ENCODE measurements around the gene TUBGCP6.

TUBGCP6 gene

DNA sequence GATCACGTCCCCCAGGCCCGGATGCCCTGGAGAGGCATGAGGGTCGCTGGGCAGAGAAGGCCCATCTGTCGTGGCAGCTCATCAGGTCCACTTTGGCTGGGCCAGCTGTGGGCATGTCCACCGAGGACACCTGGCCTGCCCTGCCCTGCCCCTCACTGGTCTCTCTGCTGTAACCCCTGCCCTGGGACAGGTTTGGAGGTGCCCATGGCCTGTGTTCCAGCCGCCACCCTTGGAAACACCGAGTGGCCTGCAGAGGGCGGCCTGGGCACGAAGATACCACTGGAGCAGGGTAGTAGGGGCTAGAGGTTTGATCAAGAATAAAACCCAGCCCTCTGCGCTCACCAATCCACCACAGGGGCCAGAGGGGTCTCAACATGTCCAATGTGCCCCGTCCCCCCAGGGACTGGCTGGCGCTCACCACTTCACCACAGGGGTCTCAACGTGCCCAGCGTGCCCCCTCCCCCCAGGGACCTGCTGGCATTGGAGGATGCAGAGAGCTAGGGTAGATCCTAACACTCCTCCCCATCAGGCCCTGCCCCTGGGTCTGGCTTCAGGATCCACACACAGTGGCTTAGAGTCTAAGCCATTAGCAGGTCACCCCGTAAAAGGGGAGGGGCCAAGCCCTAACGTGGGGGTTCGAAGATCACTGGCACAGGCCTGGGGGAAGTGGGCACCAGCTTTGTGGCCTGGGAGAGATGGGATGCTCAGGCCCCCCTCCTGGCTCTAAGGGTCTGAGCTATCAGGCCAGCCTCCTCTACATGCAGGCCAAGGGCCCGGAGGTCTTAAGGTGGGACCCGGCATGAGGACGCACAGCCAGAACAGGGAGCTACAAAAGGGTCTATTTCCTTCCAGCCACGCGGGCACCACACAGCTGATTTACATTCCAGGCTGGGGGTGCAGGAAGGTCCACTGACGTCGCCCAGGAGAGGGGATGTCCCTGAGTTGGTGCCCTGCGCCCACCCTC lies 7.5 kb upstream of the TUBGCP6 start:
- no peak for DNase-seq (ENCODE audit: low read depth in 2 of 3, low spot score in 2 of 3)

DNA sequence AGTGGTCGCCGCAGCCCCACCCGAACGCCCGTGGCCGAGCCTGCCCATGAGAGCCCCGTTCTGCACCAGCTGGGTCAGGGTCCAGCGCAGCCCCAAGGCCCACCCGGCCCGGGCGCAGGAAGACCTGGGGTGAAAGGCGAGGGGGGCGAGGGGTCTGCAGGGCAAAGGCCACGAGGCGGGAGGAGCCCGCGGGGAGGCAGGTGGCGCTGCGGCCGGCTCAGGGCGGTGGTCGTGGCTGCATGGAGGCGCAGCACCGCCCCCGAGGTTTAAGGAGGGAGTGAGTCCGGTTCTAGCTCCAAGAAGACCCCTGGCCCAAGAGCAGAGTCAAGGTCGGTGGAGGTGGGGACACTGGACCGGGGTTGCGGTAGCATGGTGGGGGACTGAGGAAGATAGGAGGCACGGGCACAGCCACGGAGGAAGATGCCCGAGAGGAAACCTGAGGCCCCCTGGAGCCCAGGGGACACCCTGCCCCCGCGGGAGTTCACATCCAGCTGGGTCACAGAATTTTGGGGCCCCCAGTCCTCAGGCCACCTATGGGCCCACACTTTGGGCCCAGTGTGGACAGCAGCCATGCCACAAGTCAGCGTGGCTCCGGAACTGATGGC lies 6.8 kb upstream of the TUBGCP6 start:
- DNase-seq (ENCODE audit: low read depth in 2 of 3, low spot score in 2 of 3) = no peak

DNA sequence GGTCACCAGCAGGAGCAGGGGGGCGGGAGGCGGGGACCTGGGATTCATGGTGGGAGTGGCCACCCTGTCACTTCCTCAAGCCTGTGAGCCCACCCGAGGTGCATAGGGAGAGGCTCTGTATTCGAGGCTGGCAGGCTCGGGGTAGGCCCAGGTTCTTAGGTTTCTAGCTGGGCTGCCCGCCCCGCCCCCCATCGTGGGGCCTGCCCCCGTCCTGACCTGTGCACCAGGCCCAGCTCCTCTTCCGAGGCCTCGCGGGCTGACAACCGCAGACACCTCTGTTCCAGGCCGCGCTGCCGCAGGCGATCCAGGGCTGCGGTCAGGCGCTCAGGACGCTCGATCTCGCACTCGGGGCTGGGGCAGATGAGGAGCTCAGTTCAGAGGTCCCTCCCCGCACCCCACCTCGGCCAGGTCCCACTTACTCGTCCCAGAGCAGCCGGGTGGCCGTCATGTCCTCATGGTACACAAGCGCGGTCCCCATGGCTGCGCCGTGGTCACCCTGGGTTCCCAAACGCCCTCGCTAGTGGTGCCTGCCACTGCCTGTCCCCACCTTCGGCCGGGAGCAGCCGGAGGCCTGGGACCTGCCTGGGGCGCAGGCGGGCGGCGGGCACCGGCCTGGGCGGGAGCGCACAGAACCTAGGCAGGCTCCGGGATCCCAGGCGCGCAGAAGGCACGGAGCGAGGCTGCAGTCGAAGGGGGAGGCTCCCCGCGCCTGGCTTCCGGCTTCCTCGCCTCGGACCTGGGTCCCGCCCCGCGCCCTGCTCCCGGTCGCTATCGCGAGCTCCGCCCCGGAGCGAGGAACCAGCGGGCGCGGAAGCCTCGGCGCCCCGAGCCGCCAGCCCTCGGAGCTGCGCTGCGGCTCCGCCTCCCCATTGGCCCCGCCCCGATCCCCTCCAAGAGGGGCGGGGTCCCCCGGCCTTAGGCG lies 6.0 kb upstream of the TUBGCP6 start, which contains the start of gene HDAC10:
Gene HDAC10, minus strand, starts transcription at position 711 of the 922 bp plus-strand sequence. Its CDS starts 233 bp downstream, at position 478.
- DNase-seq (ENCODE audit: low read depth in 2 of 3, low spot score in 2 of 3) = peak; percentile 67 to 78 (median 71)

DNA sequence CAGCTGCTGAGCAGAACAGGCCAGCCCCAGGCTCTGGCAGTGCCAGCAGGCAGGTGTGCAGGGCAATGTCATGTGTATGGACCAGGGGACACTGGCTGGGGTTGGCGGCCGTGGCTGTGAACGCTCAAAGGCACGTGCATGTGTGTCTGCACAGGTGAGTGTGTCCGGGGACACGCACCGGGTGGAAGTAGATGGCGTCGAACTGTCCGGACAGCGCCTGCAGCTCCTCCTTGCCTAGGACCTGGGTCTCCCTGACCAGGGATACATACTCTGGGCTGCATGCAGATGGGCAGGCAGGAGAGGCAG lies 5.4 kb upstream of the TUBGCP6 start:
- DNase-seq (ENCODE audit: low read depth in 2 of 3, low spot score in 2 of 3) = no peak

DNA sequence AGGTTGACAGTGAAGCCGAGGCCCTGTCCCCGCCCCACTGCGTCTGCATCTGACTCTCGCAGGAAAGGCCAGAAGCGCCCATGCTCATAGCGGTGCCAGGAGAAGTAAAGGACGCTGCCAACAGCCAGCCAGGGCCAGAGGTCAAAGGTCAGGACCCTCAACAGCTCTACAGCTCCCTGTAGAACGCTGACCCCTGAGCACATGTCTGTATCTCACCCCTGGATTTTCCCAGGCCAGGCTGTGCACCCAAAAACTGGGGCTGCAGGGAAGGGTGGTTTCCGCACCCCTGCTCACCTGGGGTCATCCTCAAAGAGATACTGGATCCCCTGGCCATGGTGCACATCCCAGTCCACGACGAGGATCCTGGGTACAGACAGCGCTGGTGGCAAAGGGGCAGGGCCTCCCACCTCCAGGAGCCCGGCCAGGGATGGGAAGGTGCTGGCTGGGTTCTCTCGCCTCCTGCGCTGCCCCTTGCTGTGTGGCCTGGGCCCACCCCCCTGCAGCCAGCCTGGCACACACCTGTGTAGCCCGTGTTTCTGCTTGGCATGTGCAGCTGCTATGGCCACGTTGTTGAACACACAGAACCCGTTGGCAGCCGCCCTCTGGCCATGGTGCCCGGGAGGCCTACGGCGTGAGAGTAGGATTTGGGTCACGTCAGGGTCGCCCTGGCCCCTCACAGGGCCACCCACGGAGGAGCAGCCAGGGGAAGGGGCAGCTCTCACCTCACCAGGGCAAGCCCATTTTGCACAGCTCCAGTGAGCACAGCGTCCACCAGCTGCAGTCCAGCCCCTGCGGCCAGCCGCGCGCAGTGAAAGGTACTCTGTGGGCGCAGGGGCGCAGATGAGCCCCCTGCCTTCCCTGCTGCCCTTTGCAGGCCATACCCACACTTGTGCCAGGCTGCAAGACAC lies 4.8 kb upstream of the TUBGCP6 start:
- no peak for DNase-seq (ENCODE audit: low read depth in 2 of 3, low spot score in 2 of 3)

DNA sequence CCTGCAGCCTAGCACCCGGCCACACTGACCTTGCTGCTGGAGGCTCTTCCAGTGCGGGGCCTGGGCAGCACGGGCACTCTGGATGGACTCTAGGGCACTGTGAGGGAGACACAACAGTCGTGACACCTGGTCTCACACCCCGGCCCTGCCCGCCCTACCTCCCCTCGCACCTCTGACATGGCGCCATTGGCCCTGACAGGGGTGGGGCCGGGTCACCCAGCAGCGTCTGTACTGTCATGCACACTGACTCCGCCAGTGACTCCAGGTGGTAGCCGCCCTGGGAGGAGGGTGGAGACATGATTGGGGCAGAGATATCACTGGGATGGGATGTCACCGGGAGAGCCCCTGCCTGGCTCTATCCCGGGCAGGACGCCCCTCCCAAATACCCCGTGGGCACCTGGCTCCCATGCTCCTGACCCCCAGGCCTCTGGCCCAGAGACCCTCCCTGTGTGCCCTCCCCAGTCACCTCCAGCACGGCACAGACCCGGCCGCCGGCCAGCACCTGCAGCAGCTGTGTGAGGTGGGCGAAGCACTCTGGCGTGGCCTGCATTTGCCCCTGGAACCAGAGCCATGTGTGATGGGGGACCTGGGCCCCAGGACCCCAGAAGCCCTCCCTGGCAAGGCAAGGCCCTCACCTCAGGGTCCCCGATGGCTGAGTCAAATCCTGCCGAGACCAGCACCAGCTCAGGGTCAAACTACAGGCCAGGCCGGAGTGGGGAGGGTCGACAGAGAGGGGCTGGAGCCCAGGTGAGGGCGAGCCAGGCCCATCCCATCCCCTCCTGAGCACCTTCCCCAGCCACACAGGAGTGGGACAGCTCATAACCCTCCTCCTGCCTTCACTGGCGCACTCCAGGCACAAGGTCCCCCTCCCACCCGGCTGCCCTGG lies 3.6 kb upstream of the TUBGCP6 start:
- DNase-seq (ENCODE audit: low read depth in 2 of 3, low spot score in 2 of 3) = no peak

DNA sequence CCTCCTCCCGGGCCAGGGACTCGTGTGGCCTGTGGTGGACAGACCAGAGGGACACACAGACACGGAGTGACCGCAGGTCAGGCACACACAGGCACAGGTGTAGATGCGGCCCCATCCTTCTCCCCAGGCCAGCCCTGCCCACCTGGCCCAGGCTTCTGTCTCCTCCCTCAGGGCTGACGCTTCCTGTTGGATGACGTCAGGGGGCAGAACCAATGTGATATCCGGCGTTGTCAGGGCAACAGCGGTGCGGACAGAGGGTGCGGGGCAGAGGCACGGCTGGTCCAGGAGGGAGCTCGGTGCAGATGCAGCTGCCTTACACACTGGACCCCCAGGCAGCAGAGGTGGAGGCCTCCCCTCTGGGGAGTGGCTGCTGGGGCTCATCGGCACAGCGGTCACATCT lies 2.9 kb upstream of the TUBGCP6 start:
- no peak for DNase-seq (ENCODE audit: low read depth in 2 of 3, low spot score in 2 of 3)

DNA sequence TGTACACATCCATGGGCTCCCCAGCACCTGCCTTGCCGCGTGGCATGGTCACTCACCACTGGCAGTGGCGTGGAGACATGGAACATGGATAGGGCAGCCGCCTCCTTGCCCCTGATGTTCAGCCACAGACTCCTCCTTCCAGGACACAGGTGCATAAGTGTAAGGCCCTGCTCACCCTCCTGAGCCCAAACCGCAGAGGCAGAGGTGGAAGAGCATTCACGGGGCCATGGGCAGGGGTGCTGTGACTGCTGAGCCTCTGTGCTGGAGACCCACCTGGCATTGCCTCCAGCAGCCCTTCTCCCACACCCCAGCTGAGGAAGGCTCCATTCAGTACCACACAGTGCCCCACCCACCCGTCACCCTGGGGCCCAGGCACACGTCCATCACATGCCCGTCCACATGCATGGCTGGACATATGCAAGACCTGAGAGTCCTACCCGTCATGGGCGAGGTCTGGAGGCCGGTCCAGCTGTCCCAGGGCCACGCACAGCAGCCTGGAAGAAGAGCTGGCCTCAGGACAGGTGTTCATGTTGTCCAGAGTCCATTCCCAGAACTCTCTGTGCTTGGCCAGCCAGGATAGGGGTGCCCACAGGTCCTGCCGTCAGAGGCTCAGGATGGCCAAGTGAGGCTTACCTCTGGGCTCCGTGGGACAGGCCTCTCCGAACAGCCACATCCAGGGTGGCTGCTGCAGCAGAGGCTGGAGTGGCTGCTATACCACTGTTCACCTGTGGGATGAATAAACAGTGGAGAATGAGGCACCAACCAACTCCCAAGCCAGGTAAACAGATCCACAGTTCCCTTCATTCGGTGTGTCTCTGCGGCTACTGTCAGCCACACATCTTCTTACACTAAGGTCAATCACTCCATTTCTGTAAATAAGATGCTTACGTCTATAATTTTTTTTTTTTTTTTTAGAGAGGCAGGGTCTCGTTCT lies 1.7 kb upstream of the TUBGCP6 start:
- DNase-seq (ENCODE audit: low read depth in 2 of 3, low spot score in 2 of 3) = no peak

DNA sequence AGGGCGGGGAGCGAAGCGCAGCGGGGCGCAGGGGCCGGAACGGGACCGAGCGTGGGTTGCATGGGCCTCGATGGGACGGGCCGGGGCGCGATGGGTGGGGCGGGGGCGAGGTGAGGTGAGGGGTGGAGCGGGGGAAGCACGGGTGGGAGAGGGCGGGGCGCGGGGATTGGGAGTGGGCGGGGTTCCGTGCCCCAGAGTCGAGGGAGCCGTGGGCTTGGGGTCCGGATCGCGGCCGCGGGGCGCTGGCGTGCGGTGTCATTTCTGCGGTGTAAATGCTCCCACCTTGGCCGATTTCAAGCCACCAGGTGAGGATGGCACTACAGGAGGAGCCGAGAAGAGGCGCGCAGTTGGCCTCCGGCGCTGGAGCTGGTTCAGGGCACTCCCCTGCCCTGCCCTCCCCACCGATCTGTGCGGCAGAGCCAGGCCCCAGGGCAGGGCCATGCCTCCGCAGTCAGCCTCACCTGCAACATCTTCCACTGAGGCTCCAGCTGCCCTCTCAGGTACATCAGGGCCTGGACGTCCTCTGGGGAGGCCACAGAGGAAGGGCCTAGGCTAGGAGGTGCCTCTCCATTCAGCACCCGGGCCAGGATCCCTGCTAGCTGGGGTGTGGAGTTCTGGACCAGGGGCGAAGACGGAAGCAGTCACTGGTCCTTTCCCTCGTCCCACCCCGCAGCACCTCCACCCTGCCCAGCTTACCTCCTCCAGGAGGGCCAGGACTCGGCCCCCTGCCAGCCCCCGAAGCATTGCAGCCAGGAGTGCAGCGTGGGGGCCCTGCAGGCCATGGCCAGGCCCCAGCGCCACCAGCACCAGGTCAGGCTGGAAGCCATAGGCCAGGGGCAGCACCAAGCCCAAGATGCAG lies 620 bp upstream of the TUBGCP6 start:
- DNase-seq (ENCODE audit: low read depth in 2 of 3, low spot score in 2 of 3) = no peak

DNA sequence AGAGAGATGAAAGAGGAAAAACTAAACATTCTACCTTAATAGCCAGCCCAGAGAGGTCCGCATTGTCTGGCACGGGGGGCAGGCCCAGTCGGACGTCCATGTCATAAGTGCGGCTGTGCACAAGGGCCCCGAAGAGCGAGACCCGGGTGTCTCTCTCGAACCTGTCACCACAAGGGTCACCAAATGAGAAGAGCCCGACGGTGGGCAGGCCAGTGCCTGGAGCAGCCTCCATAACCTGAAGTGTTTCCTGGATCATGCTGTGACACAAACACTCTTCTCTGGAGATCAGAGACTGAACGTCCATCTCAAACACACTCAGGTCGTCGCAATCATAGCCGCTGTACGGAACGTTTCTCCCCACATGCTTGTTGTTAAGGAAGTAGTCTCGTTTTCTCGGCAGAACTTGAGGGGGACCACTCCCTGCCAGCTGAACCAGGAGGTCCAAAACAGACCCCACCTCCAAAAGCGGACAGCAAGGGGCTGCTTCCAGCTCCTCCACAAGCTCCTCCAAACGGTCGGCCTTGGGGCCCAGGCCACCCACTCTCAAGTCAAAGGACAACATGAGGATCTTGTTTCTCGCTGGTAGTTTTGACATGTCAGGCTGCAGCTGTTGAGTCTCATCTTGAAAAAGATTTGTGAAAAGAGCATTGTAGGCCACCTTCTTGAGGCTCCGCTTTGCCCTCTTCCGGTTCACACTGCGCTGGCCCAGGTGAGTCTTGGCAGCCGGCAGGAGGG lies 971 bp downstream of the TUBGCP6 start:
- no peak for DNase-seq (ENCODE audit: low read depth in 2 of 3, low spot score in 2 of 3)

DNA sequence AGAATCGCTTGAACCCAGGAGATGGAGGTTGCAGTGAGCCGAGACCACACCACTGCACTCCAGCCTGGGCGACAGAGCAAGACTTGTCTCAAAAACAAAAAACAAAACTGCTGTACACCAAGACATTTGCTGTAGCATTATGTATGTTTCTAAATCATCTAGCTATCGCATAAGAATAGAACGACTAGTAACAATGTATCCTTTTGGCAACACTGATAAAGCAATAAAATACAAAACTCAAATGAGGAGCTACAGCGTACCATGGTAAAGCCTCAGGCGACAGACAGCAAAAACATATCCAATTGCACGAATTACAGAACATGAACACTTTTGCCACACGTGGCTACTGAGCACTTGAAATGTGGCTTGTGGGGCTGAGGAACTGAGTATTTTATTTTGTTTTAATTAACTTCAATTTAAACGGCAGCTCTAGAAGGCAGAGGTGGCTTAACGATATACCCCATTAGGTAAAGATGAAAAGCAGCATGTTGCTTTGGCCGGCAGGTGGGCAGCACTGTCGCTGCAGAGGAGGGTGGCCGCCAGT lies 2.3 kb downstream of the TUBGCP6 start:
- no peak for DNase-seq (ENCODE audit: low read depth in 2 of 3, low spot score in 2 of 3)

DNA sequence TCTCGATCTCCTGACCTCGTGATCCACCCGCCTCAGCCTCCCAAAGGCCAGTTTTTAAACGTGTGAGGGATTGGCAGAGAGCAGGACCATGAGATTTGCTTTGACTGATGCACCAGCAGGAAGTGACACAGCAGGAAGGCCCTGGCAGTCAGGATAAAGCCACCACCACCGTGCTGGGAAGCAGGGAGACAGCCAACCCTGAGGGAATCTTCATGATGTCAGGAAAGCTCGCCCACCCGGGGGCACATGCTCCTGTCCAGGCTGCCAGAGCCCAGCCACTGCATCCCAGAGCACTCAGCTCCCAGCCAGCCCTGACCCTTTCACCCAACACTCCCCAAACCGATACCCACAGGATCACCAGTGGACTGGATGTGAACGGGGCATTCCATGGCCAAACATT lies 6.1 kb downstream of the TUBGCP6 start:
- no peak for DNase-seq (ENCODE audit: low read depth in 2 of 3, low spot score in 2 of 3)

DNA sequence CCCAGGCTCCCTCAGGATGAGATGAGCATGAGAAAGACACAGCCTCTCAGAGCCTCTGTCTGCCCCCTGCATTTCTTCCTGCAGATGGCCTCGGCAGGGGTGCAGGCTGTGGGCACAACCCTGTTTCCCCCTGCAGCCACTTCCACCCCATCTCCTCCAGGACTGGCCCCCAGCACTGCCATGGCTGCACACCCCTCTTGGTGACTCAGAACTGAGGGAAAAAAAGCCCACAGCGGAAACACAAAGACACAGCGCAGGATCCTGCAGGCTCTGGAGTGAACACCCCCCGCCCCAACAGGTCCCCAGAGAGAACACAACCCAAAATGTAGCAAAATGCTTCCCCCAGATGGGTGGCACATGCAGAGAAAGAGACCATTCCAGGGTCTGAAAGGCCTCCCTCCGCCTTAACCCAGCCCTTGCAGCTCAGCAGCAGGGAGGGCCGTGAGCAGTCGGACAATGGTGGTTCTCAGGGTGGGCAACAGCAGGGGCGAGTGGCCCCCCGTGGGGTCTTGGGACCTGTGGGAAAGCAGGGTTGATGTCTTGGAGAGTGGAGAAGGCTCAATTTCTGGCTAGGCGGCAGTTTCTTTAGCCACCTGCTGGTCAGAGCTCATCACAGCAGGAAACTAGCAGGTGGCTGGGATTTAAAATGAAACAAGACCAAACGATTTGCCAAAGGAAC lies 8.0 kb downstream of the TUBGCP6 start:
- DNase-seq (ENCODE audit: low read depth in 2 of 3, low spot score in 2 of 3) = no peak

DNA sequence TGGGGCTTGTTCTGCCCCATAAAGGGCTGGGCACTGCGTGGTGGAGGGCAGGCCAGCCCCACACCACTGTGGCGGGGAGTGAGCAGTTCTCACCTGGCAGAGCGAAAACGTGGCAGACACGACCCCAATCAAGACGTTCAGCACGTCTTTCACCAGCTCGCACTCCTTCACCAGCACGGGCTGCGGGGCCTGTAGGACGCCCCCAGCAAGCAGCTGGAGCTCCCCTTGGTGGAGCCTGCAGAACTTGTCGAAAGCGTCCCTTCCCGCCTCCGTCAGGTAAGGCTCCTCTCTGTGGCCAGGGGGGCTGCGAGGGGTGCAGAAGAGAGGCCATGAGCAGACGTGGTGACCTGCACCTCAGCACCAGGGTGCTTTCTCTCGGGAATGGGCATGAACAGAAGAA lies 11.6 kb downstream of the TUBGCP6 start:
- no peak for DNase-seq (ENCODE audit: low read depth in 2 of 3, low spot score in 2 of 3)

DNA sequence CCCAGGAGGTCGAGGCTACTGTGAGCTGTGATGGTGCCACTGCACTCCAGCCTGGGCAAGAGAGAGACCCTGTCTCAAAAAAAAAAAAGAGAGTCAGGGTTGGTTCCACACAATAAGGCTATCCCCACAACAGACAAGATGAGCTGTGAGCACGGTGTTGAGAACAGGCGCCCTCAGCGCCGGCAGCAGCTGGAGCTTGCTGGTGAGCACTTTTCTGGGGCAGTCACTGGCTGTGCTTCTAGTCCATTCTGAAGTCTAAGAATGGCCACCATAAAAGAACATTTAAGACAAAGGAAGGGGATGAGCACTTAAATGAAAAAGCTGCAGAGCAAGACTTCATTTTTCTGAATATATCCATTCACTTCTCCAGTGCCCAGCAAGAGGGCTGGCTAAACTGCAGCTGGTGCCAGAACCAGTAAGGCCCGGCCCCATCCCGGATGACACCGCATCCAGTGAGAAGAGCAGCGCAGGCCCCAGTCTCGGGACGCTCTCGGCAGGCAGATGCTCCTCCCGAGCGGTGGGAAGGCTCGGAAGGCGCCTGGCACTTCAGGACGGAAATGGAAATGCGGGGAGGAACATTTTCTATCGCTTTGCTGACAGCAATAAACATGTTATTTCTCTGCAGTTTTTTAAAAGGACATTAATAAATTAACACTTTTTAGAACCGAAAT lies 12.2 kb downstream of the TUBGCP6 start:
- no peak for DNase-seq (ENCODE audit: low read depth in 2 of 3, low spot score in 2 of 3)
